ENCODE results near the gene PLEKHO2.

The PLEKHO2 gene

GRCh38 chr15:64901141-64901540 is 59.4 kb downstream of the PLEKHO2 start:
- no peak for DNase-seq
- intact Hi-C loops (cut with DNase I): no loop called here

- DNase-seq: no peak
- intact Hi-C loops (cut with DNase I): no loop called here
Observed at GRCh38 chr15:64901914-64902313, 60.2 kb downstream of the PLEKHO2 start.

GRCh38 chr15:64902863-64903262 is 61.1 kb downstream of the PLEKHO2 start:
- DNase-seq: no peak
- intact Hi-C loops (cut with DNase I): no loop called here

GRCh38 chr15:64903326-64903950 is 61.7 kb downstream of the PLEKHO2 start:
- intact Hi-C loops (cut with DNase I): no loop called here
- DNase-seq: peak in 1 of 42 donors; percentile 13

- peak in 1 of 42 donors; percentile 16 for DNase-seq
- intact Hi-C loops (cut with DNase I): no loop called here
Observed at GRCh38 chr15:64904189-64904588, 62.5 kb downstream of the PLEKHO2 start.

- intact Hi-C loops (cut with DNase I): no loop called here
- DNase-seq: peak; percentile 63 to 93 (median 85)
Observed at GRCh38 chr15:64905119-64905831, 63.6 kb downstream of the PLEKHO2 start.

GRCh38 chr15:64905941-64906340 is 64.2 kb downstream of the PLEKHO2 start:
- no peak for DNase-seq
- intact Hi-C loops (cut with DNase I): no loop called here

GRCh38 chr15:64906402-64906801 is 64.7 kb downstream of the PLEKHO2 start:
- intact Hi-C loops (cut with DNase I): no loop called here
- no peak for DNase-seq

- no peak for DNase-seq
- intact Hi-C loops (cut with DNase I): no loop called here
Observed at GRCh38 chr15:64907991-64908390, 66.3 kb downstream of the PLEKHO2 start.

GRCh38 chr15:64909546-64909945 is 67.8 kb downstream of the PLEKHO2 start:
- DNase-seq: no peak
- intact Hi-C loops (cut with DNase I): no loop called here

- intact Hi-C loops (cut with DNase I): no loop called here
- peak in 40 of 42 donors; percentile 45 to 90 (median 76) for DNase-seq
Observed at GRCh38 chr15:64911311-64912186, 69.8 kb downstream of the PLEKHO2 start, which contains the start of gene ANKDD1A. Gene ANKDD1A (plus strand): TSS chr15:64911902. CDS start chr15:64911931, 29 bp downstream.

GRCh38 chr15:64912379-64913325 is 70.9 kb downstream of the PLEKHO2 start:
- DNase-seq: no peak
- intact Hi-C loops (cut with DNase I): no loop called here

- intact Hi-C loops (cut with DNase I): no loop called here
- peak in 1 of 42 donors; percentile 29 for DNase-seq
Observed at GRCh38 chr15:64915518-64916227, 74.0 kb downstream of the PLEKHO2 start.

- intact Hi-C loops (cut with DNase I): no loop called here
- no peak for DNase-seq
Observed at GRCh38 chr15:64916365-64916764, 74.7 kb downstream of the PLEKHO2 start.

- peak in 1 of 42 donors; percentile 7 for DNase-seq
- intact Hi-C loops (cut with DNase I): no loop called here
Observed at GRCh38 chr15:64917211-64917610, 75.5 kb downstream of the PLEKHO2 start.

Measured in head of caudate nucleus (tissue), 42 donors.